Ovary (tissue), 3 donors: ENCODE measurements around the gene RFPL1.

ENCODE experiments used
- CTCF ChIP-seq, 3 donors: fragments of 450-650 bp in 2 of 3; fragments of 200-600 bp in 1 of 3; IDR thresholded peaks; one replicate each; pipeline versions ENCODE4 v1.5.1 to v1.8.0; 2016 to 2022; ENCODE audit warnings: antibody characterized with exemption in 3 of 3, mild to moderate bottlenecking in 1 of 3
- POLR2A ChIP-seq: fragments of 450-650 bp; IDR thresholded peaks from one replicate; pipeline ENCODE4 v1.6.1; 2017; ENCODE audit warnings: antibody characterized with exemption, mild to moderate bottlenecking, moderate library complexity
- donor health status: DM: no; HTN: no; CAD: no.

GRCh38 chr22:29390270-29390669 is 48.1 kb upstream of the RFPL1 start:
- TF ChIP-seq POLR2A (no peak), CTCF (IDR thresholded peaks at IDR 0.05) (no peak)
